Fibroblast of skin of abdomen (primary cell): ENCODE data around the gene SLC10A2. TPM values are rescaled to one million over a fixed set of nuclear protein-coding genes. Genes with fewer than 3 reads are reported as not detected.
"Not testable (repeated sequence)": the region's sequence is repeated elsewhere in the genome, so short reads cannot be mapped to it uniquely, and the experiment has no call there.

Source experiments
- DNase-seq: peaks from one replicate; pipeline ENCODE4 v3.0.0-alpha.2; 2013
- polyA plus RNA-seq, 2 experiments: library from polyadenylated mRNA; unstranded; fragments of 120-200 nt; gene quantifications; one replicate each; pipeline ENCODE4 v1.2.1, GENCODE V29; 2013; ENCODE audit not compliant: insufficient read length in 2 of 2

Gene SLC10A2
- polyA plus RNA-seq (2013, experiment 1 of 2; ENCODE audit: insufficient read length) = not detected
- polyA plus RNA-seq (2013, experiment 2 of 2; ENCODE audit: insufficient read length) = not detected

GRCh38 chr13:103066079-103066780 lies at the start of gene SLC10A2:
SLC10A2 (minus strand) TSS chr13:103066417; CDS start chr13:103066249, 168 bp downstream.
- DNase-seq = no peak

- DNase-seq = no peak
These were observed 41.4 kb upstream of the SLC10A2 start for GRCh38 chr13:103107580-103107979.

GRCh38 chr13:103104340-103104739 lies 38.1 kb upstream of the SLC10A2 start:
- no peak for DNase-seq

GRCh38 chr13:103103456-103103855 lies 37.2 kb upstream of the SLC10A2 start:
- peak; percentile 23 for DNase-seq

- peak; percentile 9 for DNase-seq
These were observed 36.3 kb upstream of the SLC10A2 start for GRCh38 chr13:103102482-103102881.

- DNase-seq = no peak
These were observed 35.7 kb upstream of the SLC10A2 start for GRCh38 chr13:103101901-103102300.

GRCh38 chr13:103101500-103101899 lies 35.3 kb upstream of the SLC10A2 start:
- DNase-seq = no peak

GRCh38 chr13:103100830-103101229 lies 34.6 kb upstream of the SLC10A2 start:
- DNase-seq = peak; percentile 44

GRCh38 chr13:103099722-103100293 lies 33.6 kb upstream of the SLC10A2 start:
- DNase-seq = peak; percentile 45

- no peak for DNase-seq
These were observed 32.3 kb upstream of the SLC10A2 start for GRCh38 chr13:103098535-103098934.

GRCh38 chr13:103097366-103097928 lies 31.2 kb upstream of the SLC10A2 start:
- no peak for DNase-seq

- not testable (repeated sequence) for DNase-seq
These were observed 27.4 kb upstream of the SLC10A2 start for GRCh38 chr13:103093649-103094048.

GRCh38 chr13:103087275-103087674 lies 21.1 kb upstream of the SLC10A2 start:
- DNase-seq = no peak

GRCh38 chr13:103081435-103081834 lies 15.2 kb upstream of the SLC10A2 start:
- DNase-seq = no peak

GRCh38 chr13:103078158-103078557 lies 11.9 kb upstream of the SLC10A2 start:
- no peak for DNase-seq

- DNase-seq = no peak
These were observed 2.6 kb upstream of the SLC10A2 start for GRCh38 chr13:103068836-103069235.

GRCh38 chr13:103067751-103068555 lies 1.7 kb upstream of the SLC10A2 start:
- DNase-seq = no peak

GRCh38 chr13:103066781-103067345 lies 646 bp upstream of the SLC10A2 start:
- no peak for DNase-seq

- no peak for DNase-seq
These were observed 2.8 kb downstream of the SLC10A2 start for GRCh38 chr13:103063376-103063775.

- DNase-seq = no peak
These were observed 4.1 kb downstream of the SLC10A2 start for GRCh38 chr13:103062079-103062478.

GRCh38 chr13:103056008-103056407 lies 10.2 kb downstream of the SLC10A2 start:
- no peak for DNase-seq

GRCh38 chr13:103055166-103055565 lies 11.1 kb downstream of the SLC10A2 start:
- DNase-seq = no peak

- DNase-seq = no peak
These were observed 19.5 kb downstream of the SLC10A2 start for GRCh38 chr13:103046676-103047075.
